Choroid plexus epithelial cell (primary cell): ENCODE measurements around the gene CSTB.
A peak's percentile ranks its signal among the peaks of the same experiment; 100 is the strongest.

Source experiments
- DNase-seq: peaks from one replicate; pipeline ENCODE4 v3.0.0-alpha.2; 2010; ENCODE audit warnings: low read depth
- H3K4me3 ChIP-seq: 2 replicates; pipeline ENCODE4 v1.5.1; 2011; ENCODE audit warnings: low read depth, mild to moderate bottlenecking, control low read depth, low read length, moderate library complexity
- CTCF ChIP-seq: conservative IDR thresholded peaks from 2 replicates; pipeline ENCODE4 v1.5.1; 2011; ENCODE audit warnings: low read depth, mild to moderate bottlenecking, control low read depth, inconsistent platforms, low read length, moderate library complexity

The CSTB gene

GRCh38 chr21:43786807-43787440, 10.8 kb upstream of the CSTB start:
- no peak for TF ChIP-seq CTCF
- no peak for DNase-seq
- H3K4me3 ChIP-seq, result no peak overlapping the region

GRCh38 chr21:43786300-43786806, 10.2 kb upstream of the CSTB start:
- no peak for DNase-seq
- no peak for TF ChIP-seq CTCF
- no peak overlapping the region for H3K4me3 ChIP-seq

GRCh38 chr21:43785134-43785533, 9.0 kb upstream of the CSTB start:
- no peak overlapping the region for H3K4me3 ChIP-seq
- no peak for TF ChIP-seq CTCF
- peak; percentile 47 for DNase-seq

GRCh38 chr21:43783098-43783700, 7.1 kb upstream of the CSTB start:
- DNase-seq, result no peak
- no peak for TF ChIP-seq CTCF
- H3K4me3 ChIP-seq, result no peak overlapping the region

- no peak overlapping the region for H3K4me3 ChIP-seq
- no peak for DNase-seq
- TF ChIP-seq CTCF, result no peak
Measured at GRCh38 chr21:43782431-43783097, 6.5 kb upstream of the CSTB start.

- H3K4me3 ChIP-seq, result no peak overlapping the region
- DNase-seq, result no peak
- TF ChIP-seq CTCF, result no peak
Measured at GRCh38 chr21:43781846-43782245, 5.7 kb upstream of the CSTB start.
